ENCODE results near the gene CKM.
A peak's percentile ranks its signal among the peaks of the same experiment; 100 is the strongest.

CKM gene

GRCh38 chr19:45322744-45323281 lies at the start of gene CKM:
Gene CKM (minus strand): TSS chr19:45322875. CDS start chr19:45319713, 3,162 bp downstream.
- DNase-seq: no peak

GRCh38 chr19:45370410-45371204 lies 47.9 kb upstream of the CKM start, which contains the start of gene ERCC2:
Gene ERCC2 (minus strand): TSS chr19:45370573. CDS start chr19:45370540, 33 bp downstream.
- DNase-seq: peak; percentile 100

- no peak for DNase-seq
Measured at GRCh38 chr19:45368737-45369340, 46.2 kb upstream of the CKM start.

- no peak for DNase-seq
Measured at GRCh38 chr19:45368127-45368526, 45.5 kb upstream of the CKM start.

GRCh38 chr19:45364696-45365095 lies 42.0 kb upstream of the CKM start:
- no peak for DNase-seq

GRCh38 chr19:45363861-45364459 lies 41.3 kb upstream of the CKM start:
- no peak for DNase-seq

- no peak for DNase-seq
Measured at GRCh38 chr19:45362291-45362690, 39.6 kb upstream of the CKM start.

GRCh38 chr19:45361608-45362007 lies 38.9 kb upstream of the CKM start:
- no peak for DNase-seq

- DNase-seq: no peak
Measured at GRCh38 chr19:45358213-45358792, 35.6 kb upstream of the CKM start.

GRCh38 chr19:45357445-45357783 lies 34.7 kb upstream of the CKM start:
- no peak for DNase-seq

- no peak for DNase-seq
Measured at GRCh38 chr19:45356760-45357444, 34.2 kb upstream of the CKM start.

GRCh38 chr19:45355910-45356309 lies 33.2 kb upstream of the CKM start:
- DNase-seq: no peak

- DNase-seq: no peak
Measured at GRCh38 chr19:45355402-45355801, 32.7 kb upstream of the CKM start.

- DNase-seq: no peak
Measured at GRCh38 chr19:45354241-45354842, 31.7 kb upstream of the CKM start.

- DNase-seq: no peak
Measured at GRCh38 chr19:45352914-45353796, 30.5 kb upstream of the CKM start.

- no peak for DNase-seq
Measured at GRCh38 chr19:45352471-45352870, 29.8 kb upstream of the CKM start.

- no peak for DNase-seq
Measured at GRCh38 chr19:45352062-45352461, 29.4 kb upstream of the CKM start.

- DNase-seq: no peak
Measured at GRCh38 chr19:45351401-45351952, 28.8 kb upstream of the CKM start.

GRCh38 chr19:45350477-45351058 lies 27.9 kb upstream of the CKM start:
- DNase-seq: no peak

GRCh38 chr19:45349430-45349941 lies 26.8 kb upstream of the CKM start:
- no peak for DNase-seq

GRCh38 chr19:45349126-45349415 lies 26.4 kb upstream of the CKM start:
- no peak for DNase-seq
